Hematopoietic multipotent progenitor cell treated with erythropoietin and hydrocortisone succinate and interleukin-3 and kit ligand, for 4 days (in vitro differentiated cells): ENCODE data around the gene HOXB4.

Experiments
- DNase-seq: peaks from one replicate; pipeline ENCODE4 v3.0.0-alpha.2; 2015

The HOXB4 gene

GRCh38 chr17:48577946-48578615, at the start of gene HOXB4:
Gene HOXB4, minus strand, starts transcription at chr17:48578350. Its CDS starts 31 bp downstream, at chr17:48578319.
- DNase-seq, result peak; percentile 95

GRCh38 chr17:48627118-48627597, 49.0 kb upstream of the HOXB4 start:
- DNase-seq, result no peak

- DNase-seq, result no peak
These were observed 48.3 kb upstream of the HOXB4 start, which contains the start of gene HOXB9 for GRCh38 chr17:48626245-48627117. Gene HOXB9, minus strand, starts transcription at chr17:48626358. Its CDS starts 89 bp downstream, at chr17:48626269.

GRCh38 chr17:48625495-48626244, 47.5 kb upstream of the HOXB4 start:
- DNase-seq, result peak; percentile 60

- no peak for DNase-seq
These were observed 46.7 kb upstream of the HOXB4 start for GRCh38 chr17:48624544-48625494.

GRCh38 chr17:48624118-48624517, 46.0 kb upstream of the HOXB4 start:
- DNase-seq, result no peak

- DNase-seq, result no peak
These were observed 45.4 kb upstream of the HOXB4 start for GRCh38 chr17:48623583-48623982.

- no peak for DNase-seq
These were observed 44.7 kb upstream of the HOXB4 start for GRCh38 chr17:48622857-48623256.

GRCh38 chr17:48621410-48622392, 43.6 kb upstream of the HOXB4 start:
- no peak for DNase-seq

GRCh38 chr17:48620461-48621139, 42.5 kb upstream of the HOXB4 start:
- DNase-seq, result no peak

- no peak for DNase-seq
These were observed 41.8 kb upstream of the HOXB4 start for GRCh38 chr17:48619826-48620449.

GRCh38 chr17:48618256-48618896, 40.2 kb upstream of the HOXB4 start:
- DNase-seq, result peak; percentile 91

GRCh38 chr17:48617471-48618255, 39.5 kb upstream of the HOXB4 start:
- DNase-seq, result no peak

- no peak for DNase-seq
These were observed 38.7 kb upstream of the HOXB4 start for GRCh38 chr17:48616717-48617470.

- no peak for DNase-seq
These were observed 38.0 kb upstream of the HOXB4 start for GRCh38 chr17:48615963-48616716.
